GM18873 (cell line): Measurements from ENCODE around the gene PAAF1.

ENCODE experiments used
- ATAC-seq: cut with Tn5 transposase; IDR thresholded peaks from one replicate; pipeline ENCODE4 v1.9.1; 2021; ENCODE audit warnings: mild to moderate bottlenecking, moderate library complexity, moderate number of reproducible peaks; ENCODE audit not compliant: unreplicated experiment, low FRiP score

PAAF1 gene

DNA sequence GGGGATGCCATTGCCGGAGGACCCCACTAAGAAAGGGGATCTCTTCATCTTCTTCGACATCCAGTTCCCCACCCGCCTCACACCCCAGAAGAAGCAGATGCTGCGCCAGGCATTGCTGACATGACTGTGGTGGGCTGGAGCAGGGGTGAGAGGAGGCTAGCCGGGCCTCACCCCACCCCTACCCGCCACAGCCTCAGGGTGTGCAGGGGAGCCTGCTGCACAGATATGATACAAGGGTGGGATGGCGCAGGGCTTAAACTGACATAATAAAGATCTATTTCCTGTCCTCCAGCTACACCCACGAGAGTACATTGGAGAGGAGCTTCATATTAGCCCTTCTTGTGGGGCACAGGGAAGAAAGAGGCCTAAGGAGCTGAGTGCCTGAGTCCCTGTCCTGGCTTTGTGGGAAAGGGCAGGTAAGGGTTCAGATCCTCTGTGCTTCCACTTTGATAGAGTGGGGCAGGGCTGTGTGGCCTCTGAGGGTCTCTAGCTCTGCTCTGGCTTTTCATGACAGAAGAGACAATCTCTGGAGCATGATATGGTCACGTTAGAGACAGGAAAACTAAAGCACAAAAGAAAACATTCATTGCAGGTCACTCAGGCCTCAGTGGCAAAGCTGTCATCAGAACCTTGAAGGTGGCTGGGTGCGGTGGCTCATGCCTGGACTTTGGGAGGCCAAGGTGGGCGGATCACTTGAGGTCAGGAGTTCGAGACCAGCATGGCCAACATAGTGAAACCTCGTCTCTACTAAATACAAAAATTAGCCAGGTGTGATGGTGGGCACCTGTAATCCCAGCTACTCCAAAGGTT lies 93.4 kb downstream of the PAAF1 start:
- ATAC-seq = no peak

DNA sequence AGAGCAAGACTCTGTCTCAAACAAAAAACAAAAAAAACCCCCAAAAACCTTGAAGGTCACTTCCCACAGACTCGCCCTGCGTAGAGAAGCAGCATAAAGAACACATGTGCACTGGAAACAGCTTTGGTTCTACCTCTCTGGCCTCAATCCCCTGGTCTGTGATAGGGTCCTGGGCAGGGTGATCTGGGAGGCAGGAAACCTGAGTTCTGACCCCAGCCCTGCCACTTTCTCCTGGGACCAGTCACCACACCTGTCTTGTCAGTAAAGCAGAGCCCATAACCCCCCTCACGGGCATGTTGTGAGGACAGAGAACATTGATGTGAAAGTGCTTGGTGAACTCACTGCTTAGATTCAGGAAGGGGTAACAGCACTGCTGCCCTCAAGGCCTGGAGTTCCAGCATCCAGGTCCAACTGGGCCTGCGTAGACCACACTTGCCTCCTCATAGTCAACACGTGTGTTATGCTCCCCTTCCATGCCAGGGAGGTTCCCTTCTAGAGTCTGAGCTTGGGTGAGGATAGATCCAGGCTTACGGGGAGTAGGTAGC lies 94.4 kb downstream of the PAAF1 start:
- no peak for ATAC-seq

DNA sequence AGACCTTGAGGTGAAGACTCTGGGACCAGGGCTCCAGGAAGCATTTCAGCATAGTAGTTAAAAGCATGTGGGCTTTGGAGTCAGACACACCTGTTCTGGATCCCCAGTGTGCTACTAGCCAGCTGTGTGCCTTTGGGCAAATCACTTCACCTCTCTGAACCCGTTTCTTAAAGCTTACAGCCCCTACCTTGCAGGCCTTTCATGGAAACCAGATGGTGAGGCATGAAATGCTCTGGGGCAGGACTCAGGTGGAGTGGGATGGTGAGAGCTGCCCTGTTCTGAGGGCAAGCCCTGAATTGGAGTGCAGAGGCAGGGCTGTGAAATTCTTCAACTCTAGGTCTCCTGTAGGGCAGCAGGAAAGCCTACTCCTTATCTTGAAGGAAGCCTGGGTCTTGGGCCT lies 95.4 kb downstream of the PAAF1 start:
- no peak for ATAC-seq

DNA sequence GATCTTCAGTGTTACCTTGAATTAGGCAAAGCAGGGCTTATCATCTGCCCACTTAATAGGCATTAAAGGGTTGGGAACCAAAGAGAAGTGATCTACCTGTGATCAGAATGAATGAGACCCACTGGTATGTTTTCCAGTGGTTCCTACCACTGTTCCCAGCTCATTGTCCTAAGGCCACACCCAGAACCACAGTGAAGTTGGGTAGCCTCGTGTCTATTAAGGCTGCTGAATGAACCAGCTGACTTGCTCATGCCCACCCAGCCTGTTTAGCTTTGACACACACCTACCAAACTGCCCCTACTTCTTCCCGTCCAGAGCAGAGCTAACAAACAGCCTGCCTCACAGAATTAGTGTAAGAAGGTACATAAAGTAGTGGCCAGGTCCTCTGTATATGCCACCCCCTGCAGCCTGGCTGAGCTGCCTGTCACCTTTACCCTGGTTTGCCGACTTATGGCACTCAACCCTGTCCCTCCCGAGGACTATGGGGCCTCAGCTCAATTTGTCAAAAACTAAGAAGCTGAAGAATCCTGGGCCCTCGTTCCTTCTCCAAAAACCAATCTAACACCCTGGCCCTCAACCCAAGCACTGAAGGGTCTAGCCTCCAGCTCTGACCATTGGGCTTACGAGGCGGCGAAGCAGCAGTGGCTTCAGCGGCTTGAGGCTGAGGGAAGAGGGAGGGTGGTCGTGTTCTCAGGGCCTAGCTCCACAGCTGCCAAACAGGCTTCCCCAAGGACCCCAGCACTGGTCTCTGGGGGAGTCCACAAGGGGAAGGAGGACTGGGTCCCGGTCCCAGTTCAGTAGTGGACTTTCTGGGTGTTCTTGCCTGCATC lies 96.0 kb downstream of the PAAF1 start:
- ATAC-seq = no peak

DNA sequence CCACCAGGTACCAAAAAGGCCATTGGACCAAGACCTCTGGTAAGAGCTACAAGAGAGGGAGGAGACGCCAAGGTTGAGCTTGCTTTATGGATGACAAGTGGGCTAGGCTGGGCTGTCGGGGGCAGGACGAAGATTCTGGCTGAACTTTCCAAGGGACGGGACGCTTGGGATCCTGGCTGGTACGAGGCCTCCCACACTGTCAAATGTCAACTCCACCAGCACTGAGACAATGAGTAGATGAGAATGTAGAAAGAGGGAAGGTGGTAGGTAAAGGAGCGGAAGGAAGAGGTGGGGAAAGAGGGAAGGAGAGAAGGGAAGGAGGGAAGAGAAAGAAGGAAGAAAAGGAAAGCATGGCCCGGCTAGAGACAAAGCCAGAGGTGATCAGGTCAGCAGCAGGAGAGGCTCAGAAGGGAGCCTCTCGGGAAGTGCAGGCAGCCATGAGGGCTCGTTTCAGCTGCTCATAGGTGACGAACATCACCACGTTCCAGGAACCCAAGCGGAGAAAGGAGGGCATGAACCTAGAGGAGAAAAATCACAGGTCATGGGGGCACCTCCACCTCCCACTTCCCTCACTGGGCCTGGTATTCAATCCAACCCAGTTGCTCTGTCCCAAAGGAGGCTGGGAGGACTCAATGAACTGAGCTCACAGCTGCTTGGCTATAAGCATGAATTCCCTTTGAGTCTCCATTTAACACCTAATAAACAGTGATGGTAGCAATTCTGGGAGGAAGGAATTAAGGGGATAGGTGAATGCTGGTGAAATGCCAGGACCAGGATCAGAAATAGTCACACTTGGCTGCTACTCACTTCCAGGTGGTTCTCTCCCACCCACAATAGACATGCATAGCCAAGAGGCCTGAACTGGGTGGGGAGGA lies 98.0 kb downstream of the PAAF1 start:
- ATAC-seq = no peak

DNA sequence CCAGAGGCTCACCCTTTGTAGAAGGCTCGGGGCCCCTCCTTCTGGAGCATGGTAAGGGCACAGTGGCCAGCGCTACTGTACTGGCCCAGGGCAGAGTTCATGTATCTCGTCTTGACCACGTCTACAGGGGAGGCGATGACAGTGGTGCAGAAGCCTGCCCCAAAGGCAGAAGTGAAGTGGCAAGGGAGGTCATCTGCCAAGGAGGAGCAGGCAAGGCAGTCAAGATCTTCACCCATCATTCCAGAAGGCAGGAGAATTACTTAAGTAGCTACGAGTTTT lies 98.6 kb downstream of the PAAF1 start:
- ATAC-seq = no peak

DNA sequence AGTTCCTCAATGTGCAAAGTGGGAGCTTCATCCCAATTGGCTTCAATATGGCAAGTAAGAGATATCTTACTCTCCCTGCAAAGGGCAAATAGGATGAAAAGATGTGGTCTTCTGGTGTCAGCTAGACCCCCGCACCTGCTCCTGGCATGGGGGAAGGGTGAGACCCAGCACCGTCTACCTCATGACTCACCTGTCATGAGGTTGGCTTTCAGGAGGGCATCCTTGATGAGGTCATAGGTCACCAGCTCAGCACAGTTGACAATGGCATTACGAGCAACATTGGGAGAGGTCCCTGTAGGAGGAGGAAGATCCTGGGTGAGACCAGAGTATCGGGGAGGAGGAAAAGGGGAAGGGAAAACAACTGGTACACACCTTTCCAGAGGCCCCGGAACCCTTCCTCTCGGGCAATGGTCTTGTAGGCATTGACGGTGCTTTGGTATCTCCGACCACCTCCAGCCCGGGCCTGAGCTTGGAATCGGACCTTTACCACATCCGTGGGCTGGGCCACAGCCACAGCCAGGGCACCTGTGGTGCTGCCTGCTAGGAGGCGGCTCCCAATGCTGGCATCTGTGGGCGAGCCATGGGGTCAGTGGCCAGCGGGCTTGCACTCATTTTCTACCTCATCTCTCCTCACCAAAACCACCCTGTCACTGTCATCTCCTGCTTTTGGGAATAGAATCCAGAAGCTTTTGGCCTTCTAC lies 99.8 kb downstream of the PAAF1 start:
- no peak for ATAC-seq

DNA sequence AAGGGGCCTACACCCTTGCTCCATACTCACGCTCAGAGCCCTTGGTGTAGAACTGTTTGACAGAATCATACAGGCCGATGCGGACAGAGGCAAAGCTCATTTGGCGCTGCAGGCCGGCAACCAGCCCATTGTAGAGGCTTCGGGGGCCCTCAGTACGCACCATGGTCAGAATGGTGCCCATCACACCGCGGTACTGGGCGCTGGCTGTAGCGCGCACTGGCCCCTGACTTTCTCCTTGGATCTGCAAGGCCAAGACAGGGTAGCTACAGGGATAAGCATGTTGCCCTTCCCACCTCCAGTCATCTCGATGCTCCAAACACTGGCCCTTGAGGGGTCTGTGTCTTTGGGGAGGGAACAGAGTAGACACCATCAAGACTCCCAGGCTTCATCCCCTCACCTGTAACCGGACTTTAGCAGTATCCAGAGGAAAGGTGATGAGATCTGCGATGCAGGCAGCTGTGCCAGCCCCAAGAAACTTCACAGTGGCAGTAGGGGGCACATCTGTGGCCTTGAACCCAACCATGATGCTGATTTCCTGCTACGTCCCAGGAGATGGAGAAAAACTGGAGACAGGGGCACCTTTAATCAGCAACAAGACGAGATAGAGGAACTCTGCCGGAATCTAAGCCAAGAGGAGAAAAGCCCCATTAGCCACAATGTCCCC lies 101.2 kb downstream of the PAAF1 start:
- no peak for ATAC-seq

DNA sequence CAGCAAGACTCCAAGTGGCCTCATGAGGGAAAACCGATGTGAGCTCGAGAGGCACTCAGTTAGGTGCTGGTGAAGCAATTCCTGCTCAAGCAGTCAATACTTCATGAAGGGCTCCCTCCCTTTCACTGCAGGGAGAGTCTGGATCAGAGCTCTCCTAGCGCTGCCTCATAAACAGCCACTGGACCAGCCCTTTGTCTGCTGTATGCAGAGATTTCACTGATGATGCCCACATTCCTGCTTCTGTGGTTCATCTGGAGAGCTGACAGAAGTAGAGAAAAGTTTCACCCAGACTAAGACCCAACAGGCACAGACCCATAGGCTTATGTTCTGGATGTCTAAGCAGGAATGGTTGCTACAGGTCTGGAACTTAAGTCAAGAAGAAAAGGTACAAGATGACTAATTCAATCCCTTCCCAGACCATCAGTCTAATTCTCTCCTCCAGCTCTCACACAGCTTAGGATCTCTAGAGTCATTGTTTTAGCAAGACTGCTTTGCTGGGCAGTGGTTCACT lies 101.8 kb downstream of the PAAF1 start:
- no peak for ATAC-seq

DNA sequence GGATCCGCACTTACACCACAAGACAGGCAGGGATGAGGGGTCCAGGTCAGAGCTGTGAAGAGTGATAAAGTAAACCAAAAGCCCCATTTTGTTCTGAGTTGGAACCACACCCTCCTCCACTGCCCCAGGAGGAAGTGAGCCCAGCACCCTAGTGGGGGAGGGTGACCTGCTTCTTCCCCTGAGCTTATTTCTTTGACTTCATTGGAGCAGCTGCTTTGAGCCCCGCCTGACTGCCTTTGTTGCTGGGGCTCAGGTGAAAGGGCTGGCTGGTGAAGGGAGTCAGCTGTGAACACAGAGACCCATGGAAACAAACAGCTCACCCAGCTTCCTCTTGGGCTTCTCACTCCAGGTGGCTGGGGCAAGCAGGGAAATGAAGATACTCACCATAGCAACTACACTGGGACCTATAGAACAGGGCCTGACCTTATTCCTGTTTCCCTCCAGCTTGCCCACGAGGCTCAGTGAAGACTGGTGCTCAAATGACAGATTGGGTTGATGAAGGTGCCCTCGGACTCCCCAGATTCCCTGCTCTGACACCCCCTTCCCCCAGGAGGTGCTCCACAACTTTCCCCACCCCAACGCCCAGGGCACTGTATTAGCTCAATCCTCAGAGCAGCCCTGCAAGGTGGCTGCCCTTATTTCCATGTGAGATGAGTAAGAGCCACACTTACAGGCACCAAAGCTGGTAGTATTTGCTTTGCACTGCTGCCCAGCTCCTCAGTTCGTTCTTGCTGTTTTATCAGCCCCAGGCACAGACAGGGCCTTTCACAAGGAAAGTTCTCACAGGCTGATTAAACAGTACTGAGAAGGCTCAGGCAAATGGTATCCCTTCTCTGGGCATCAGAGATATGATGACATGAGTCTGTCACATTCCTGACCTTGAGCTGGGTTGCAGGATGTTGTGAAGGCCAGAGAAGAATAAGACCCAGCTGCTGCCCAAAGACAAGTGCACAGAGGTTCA lies 103.5 kb downstream of the PAAF1 start:
- no peak for ATAC-seq
